Kidney (tissue), 14 donors: ENCODE data around the gene INSYN2B. TPM values are rescaled to one million over a fixed set of nuclear protein-coding genes. Genes with fewer than 3 reads are reported as not detected.

Experiments used
- DNase-seq, 5 donors: peaks; one replicate each; pipeline ENCODE4 v3.0.0-alpha.2; 2013 to 2020
- FAIRE-seq: peaks from 2 replicates; lab custom pipeline; 2012; peaks lifted over from hg19 to GRCh38; lab: Jason Lieb, UNC
- H3K27ac ChIP-seq, 2 donors: one replicate each; pipeline ENCODE4 v1.7.0; 2013; ENCODE audit warnings: low read depth in 2 of 2, low read length in 2 of 2, inconsistent platforms in 1 of 2
- H3K27me3 ChIP-seq: one replicate; pipeline ENCODE4 v1.7.1; 2013; ENCODE audit warnings: low read length, inconsistent platforms; ENCODE audit not compliant: control insufficient read depth, insufficient read depth
- H3K36me3 ChIP-seq, 3 donors: one replicate each; pipeline versions ENCODE4 v1.7.0 to v1.7.1; 2013; ENCODE audit warnings: low read length in 3 of 3, control low read depth in 1 of 3, inconsistent platforms in 1 of 3; ENCODE audit not compliant: insufficient read depth in 3 of 3, control insufficient read depth in 2 of 3
- H3K4me1 ChIP-seq, 3 donors: one replicate each; pipeline versions ENCODE4 v1.7.0 to v1.7.1; 2013; ENCODE audit warnings: low read length in 3 of 3, inconsistent platforms in 1 of 3, low read depth in 1 of 3; ENCODE audit not compliant: control insufficient read depth in 2 of 3, insufficient read depth in 2 of 3
- H3K4me3 ChIP-seq, 3 donors: one replicate each; pipeline versions ENCODE4 v1.7.0 to v1.8.1; 2013; ENCODE audit warnings: low read length in 3 of 3, control low read depth in 1 of 3, inconsistent platforms in 1 of 3
- H3K9ac ChIP-seq, 3 donors: one replicate each; pipeline versions ENCODE4 v1.7.0 to v1.7.1; 2013; ENCODE audit warnings: low read length in 3 of 3, control low read depth in 1 of 3, inconsistent platforms in 1 of 3
- H3K9me3 ChIP-seq, 3 donors: one replicate each; pipeline versions ENCODE4 v1.7.0 to v1.7.1; 2013; ENCODE audit warnings: low read length in 3 of 3, control low read depth in 1 of 3, inconsistent platforms in 1 of 3; ENCODE audit not compliant: control insufficient read depth in 2 of 3, insufficient read depth in 1 of 3
- CTCF ChIP-seq: IDR thresholded peaks from 3 replicates; pipeline ENCODE4 v1.5.1; 2012; ENCODE audit warnings: mild to moderate bottlenecking, moderate library complexity, borderline replicate concordance; ENCODE audit not compliant: insufficient read depth; ENCODE audit errors: extremely low read depth
- intact Hi-C: fragments of 100-400 bp; cut with DNase I; formaldehyde crosslinking; loops from one replicate; pipeline ENCODE4 v1.11.1; 2022
- polyA plus RNA-seq: library from polyadenylated mRNA; stranded (reverse); fragments of 350-450 nt; fragmentation: Illumina TruSeq; extraction: RNeasy Lipid Tissue Mini Kit (QIAGEN cat#74804); gene quantifications from one replicate; pipeline ENCODE4 v1.2.3, GENCODE V29; 2014; ENCODE audit warnings: low read depth, low replicate concordance; ENCODE audit not compliant: insufficient read depth
- total RNA-seq: library from RNA; stranded (reverse); fragmentation: NEBNext Ultra II Directional; extraction: Animal tissue kit (Norgen Biotek cat#: 25700); gene quantifications from one replicate; pipeline ENCODE4 v1.2.1, GENCODE V29; 2021
- donor health status: control.
- donor health status: control.
- donor health status: control.
- donor health status: control.
- donor health status: control.
- donor health status: DM: yes; HTN: yes; CAD: no.
- donor health status: Normal renal cell carcinoma (clear cell type).

Gene INSYN2B
- total and polyA plus RNA-seq, 2 donors from 2014 or later = 0.28 TPM; not detected in 1

DNA sequence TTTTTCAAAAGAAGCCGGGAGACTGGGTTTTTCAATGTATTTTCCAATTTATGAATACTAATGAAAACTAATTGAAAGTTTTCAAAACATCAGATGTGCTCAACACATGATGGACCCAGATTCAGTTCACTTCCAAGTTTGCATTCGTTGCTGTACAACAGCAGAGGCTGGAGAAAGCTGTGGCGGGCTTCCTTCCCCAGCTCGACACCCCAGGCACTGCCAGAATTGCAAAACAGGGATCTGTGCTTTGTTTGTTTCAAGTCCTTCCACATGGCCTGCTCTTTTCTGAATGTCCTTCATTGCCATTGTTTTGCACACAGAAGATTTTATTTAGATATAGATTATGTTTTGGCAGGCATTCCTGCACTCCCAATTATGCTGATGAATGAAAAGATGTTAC is 30.3 kb upstream of the INSYN2B start:
- no peak for DNase-seq
- Histone ChIP-seq H3K9me3 (no peaks in the 10 kb centered on the region), H3K27ac (no peak overlapping the region), H3K4me1 (no peaks in the 10 kb centered on the region), H3K4me3 (no peak overlapping the region), H3K27me3 (no peaks in the 10 kb centered on the region), H3K36me3 (no peaks in the 10 kb centered on the region), H3K9ac (no peak overlapping the region)
- intact Hi-C loops = no loop called here
- TF ChIP-seq CTCF = no peak
- FAIRE-seq = no peak

GRCh38 chr5:170008376-170008775 is 28.1 kb upstream of the INSYN2B start:
- intact Hi-C loops = no loop called here
- DNase-seq = peak in 1 of 5 donors; percentile 65
- H3K4me1 ChIP-seq = no peaks in the 10 kb centered on the region

DNA sequence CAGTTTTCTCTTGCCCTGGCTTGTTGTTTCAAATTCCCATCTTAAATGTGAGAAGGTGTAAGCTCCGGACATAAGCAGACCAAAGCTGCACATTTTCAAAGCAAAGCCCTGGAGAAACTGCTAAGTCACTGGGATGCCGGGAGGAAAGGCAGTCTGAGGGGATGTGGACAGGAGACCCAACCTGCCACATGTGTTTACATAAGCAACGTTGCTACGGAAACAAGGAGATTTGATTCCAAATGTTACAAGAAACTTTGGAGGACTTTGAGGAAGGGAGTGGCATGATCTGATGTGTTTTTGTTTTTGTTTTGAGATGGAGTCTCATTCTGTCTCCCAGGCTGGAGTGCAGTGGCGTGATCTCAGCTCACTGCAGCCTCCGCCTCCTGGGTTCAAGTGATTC is 25.7 kb upstream of the INSYN2B start:
- Histone ChIP-seq H3K36me3 (no peaks in the 10 kb centered on the region), H3K27me3 (no peaks in the 10 kb centered on the region), H3K9ac (no peak overlapping the region), H3K4me1 (no peaks in the 10 kb centered on the region), H3K9me3 (no peaks in the 10 kb centered on the region), H3K27ac (no peak overlapping the region), H3K4me3 (no peak overlapping the region)
- no peak for TF ChIP-seq CTCF
- FAIRE-seq (no peak), DNase-seq (peak in 4 of 5 donors; percentile 39 to 81 (median 61))
- intact Hi-C loops = no loop called here

More at GRCh38 chr5:170008376-170008775, 28.1 kb upstream of the INSYN2B start:
- H3K27me3 ChIP-seq = no peaks in the 10 kb centered on the region
- H3K36me3 ChIP-seq = no peaks in the 10 kb centered on the region
- no peak overlapping the region for H3K9ac ChIP-seq
- H3K4me3 ChIP-seq = no peak overlapping the region
- no peak overlapping the region for H3K27ac ChIP-seq
- H3K9me3 ChIP-seq = no peaks in the 10 kb centered on the region
- TF ChIP-seq CTCF = no peak
- no peak for FAIRE-seq

DNA sequence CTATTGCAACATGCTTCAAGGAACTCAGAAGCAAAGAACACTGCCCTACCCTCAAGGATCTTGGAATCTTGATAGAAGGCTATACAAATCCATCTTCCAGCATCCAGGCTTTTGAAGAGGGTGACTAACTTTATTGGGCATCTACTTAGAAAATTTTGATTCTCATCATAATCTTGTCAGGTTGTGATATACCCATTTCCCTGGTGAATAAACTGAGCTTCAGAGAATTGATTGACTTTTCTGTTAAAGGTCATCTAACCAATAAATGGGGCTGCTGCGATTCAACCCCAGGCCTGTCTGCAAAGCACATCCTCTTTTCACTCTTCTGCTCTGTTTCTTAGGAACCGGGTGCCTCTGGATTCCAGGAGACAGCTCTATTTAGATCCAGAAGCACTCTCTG is 19.9 kb upstream of the INSYN2B start:
- H3K9me3 ChIP-seq = no peaks in the 10 kb centered on the region
- DNase-seq (no peak), FAIRE-seq (no peak)
- H3K36me3 ChIP-seq = no peaks in the 10 kb centered on the region
- no peaks in the 10 kb centered on the region for H3K4me1 ChIP-seq
- no peaks in the 10 kb centered on the region for H3K27me3 ChIP-seq
- TF ChIP-seq CTCF = no peak
- H3K9ac ChIP-seq = no peak overlapping the region
- intact Hi-C loops = no loop called here
- H3K27ac ChIP-seq = no peak overlapping the region
- H3K4me3 ChIP-seq = no peak overlapping the region
